Tibial nerve (tissue), 4 donors: ENCODE measurements around the gene SAPCD1. TPM values are rescaled to one million over a fixed set of nuclear protein-coding genes. Genes with fewer than 3 reads are reported as not detected.

Experiments used
- DNase-seq, 2 donors: peaks; one replicate each; pipeline ENCODE4 v3.0.0-alpha.2; 2019; ENCODE audit warnings: low spot score in 2 of 2
- H3K27ac ChIP-seq, 4 donors: fragments of 200-600 bp; sonication (generic) in 3 of 4; one replicate each; pipeline ENCODE4 v1.5.1; 2017 to 2019; ENCODE audit warnings: mild to moderate bottlenecking in 1 of 4
- H3K27me3 ChIP-seq, 2 donors: fragments of 200-600 bp; sonication (generic) in 1 of 2; one replicate each; pipeline versions ENCODE4 v1.5.1 to v1.6.0; 2017 to 2019
- H3K36me3 ChIP-seq, 3 donors: fragments of 200-600 bp; sonication (generic); one replicate each; pipeline ENCODE4 v1.5.1; 2018 to 2019
- H3K4me1 ChIP-seq, 4 donors: fragments of 200-600 bp; sonication (generic) in 3 of 4; one replicate each; pipeline ENCODE4 v1.5.1; 2017 to 2019
- H3K4me3 ChIP-seq, 4 donors: fragments of 200-600 bp; sonication (generic) in 3 of 4; one replicate each; pipeline ENCODE4 v1.5.1; 2017 to 2019; ENCODE audit warnings: mild to moderate bottlenecking in 1 of 4, moderate library complexity in 1 of 4
- H3K9me3 ChIP-seq, 4 donors: fragments of 200-600 bp; sonication (generic) in 3 of 4; one replicate each; pipeline ENCODE4 v1.5.1; 2017 to 2019
- EP300 ChIP-seq, 2 donors: sonication (generic); formaldehyde crosslinking; IDR thresholded peaks; one replicate each; pipeline ENCODE4 v1.6.1; 2017; ENCODE audit warnings: antibody characterized with exemption in 2 of 2, mild to moderate bottlenecking in 1 of 2
- POLR2A ChIP-seq, 2 donors: fragments of 450-650 bp; IDR thresholded peaks; one replicate each; pipeline ENCODE4 v1.6.1; 2017; ENCODE audit warnings: antibody characterized with exemption in 2 of 2, mild to moderate bottlenecking in 2 of 2, moderate library complexity in 2 of 2
- WGBS, 2 donors: methylation state at CpG; one replicate each; pipeline ENCODE4 v1.1.5; 2018; 5-methylcytosine and 5-hydroxymethylcytosine counted together
- total RNA-seq, 4 donors: library from RNA; depleted of rRNA; stranded (reverse); fragments of >200 nt; gene quantifications; one replicate each; pipeline ENCODE4 v1.1.0, GENCODE V29; 2016
- TF ChIP-seq, protein P1 (sequence below), 5 experiments: fragments of 200-600 bp in 3 of 5; fragments of 450-650 bp in 2 of 5; sonication (generic) in 3 of 5; IDR thresholded peaks; one replicate each; pipeline ENCODE4 v1.5.1; 2016 to 2019; ENCODE audit warnings: antibody characterized with exemption in 5 of 5, mild to moderate bottlenecking in 3 of 5, moderate library complexity in 2 of 5

The SAPCD1 gene
- total RNA-seq, 4 donors from 2014 or later = 1.5 to 5.5 (median 4.8) TPM; not detected in 1

DNA sequence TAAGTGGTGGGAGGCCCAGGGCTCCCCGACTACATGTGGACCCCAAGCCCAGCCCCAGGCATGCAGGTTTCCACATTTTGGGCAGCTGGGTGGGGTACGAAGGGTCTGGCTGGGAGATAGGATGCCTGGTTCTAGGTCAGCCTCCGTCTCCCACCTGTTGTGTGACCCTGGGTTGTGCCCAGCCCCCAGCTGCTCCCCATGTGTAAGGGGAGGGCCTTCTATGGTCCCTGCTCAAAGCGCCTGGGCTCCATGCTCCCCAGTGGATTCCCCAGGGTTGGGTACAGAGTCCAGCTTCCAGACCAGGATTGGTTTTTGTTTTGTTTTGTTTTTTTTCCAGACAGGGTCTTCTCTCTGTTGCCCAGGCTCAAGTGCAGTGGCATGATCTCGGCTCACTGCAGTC, 15.7 kb downstream of the SAPCD1 start:
- no peaks in the 10 kb centered on the region for H3K27me3 ChIP-seq
- no peaks in the 10 kb centered on the region for H3K9me3 ChIP-seq
- no peak overlapping the region for H3K4me3 ChIP-seq
- no peak overlapping the region for H3K27ac ChIP-seq
- DNase-seq = no peak
- 89% methylated on average over 5 of the region's 5 CpGs for WGBS, 2 donors
- H3K4me1 ChIP-seq = peaks cover 0 to 10% (median 9%) of the 10 kb centered on the region in 4 donors
- H3K36me3 ChIP-seq = peaks cover 0 to 56% (median 21%) of the 10 kb centered on the region in 3 donors
- TF ChIP-seq POLR2A (IDR thresholded peaks at IDR 0.05) (no peak), EP300 (IDR thresholded peaks at IDR 0.05) (no peak)
- TF ChIP-seq, protein P1, sequence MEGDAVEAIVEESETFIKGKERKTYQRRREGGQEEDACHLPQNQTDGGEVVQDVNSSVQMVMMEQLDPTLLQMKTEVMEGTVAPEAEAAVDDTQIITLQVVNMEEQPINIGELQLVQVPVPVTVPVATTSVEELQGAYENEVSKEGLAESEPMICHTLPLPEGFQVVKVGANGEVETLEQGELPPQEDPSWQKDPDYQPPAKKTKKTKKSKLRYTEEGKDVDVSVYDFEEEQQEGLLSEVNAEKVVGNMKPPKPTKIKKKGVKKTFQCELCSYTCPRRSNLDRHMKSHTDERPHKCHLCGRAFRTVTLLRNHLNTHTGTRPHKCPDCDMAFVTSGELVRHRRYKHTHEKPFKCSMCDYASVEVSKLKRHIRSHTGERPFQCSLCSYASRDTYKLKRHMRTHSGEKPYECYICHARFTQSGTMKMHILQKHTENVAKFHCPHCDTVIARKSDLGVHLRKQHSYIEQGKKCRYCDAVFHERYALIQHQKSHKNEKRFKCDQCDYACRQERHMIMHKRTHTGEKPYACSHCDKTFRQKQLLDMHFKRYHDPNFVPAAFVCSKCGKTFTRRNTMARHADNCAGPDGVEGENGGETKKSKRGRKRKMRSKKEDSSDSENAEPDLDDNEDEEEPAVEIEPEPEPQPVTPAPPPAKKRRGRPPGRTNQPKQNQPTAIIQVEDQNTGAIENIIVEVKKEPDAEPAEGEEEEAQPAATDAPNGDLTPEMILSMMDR (IDR thresholded peaks at IDR 0.05) = no peak

DNA sequence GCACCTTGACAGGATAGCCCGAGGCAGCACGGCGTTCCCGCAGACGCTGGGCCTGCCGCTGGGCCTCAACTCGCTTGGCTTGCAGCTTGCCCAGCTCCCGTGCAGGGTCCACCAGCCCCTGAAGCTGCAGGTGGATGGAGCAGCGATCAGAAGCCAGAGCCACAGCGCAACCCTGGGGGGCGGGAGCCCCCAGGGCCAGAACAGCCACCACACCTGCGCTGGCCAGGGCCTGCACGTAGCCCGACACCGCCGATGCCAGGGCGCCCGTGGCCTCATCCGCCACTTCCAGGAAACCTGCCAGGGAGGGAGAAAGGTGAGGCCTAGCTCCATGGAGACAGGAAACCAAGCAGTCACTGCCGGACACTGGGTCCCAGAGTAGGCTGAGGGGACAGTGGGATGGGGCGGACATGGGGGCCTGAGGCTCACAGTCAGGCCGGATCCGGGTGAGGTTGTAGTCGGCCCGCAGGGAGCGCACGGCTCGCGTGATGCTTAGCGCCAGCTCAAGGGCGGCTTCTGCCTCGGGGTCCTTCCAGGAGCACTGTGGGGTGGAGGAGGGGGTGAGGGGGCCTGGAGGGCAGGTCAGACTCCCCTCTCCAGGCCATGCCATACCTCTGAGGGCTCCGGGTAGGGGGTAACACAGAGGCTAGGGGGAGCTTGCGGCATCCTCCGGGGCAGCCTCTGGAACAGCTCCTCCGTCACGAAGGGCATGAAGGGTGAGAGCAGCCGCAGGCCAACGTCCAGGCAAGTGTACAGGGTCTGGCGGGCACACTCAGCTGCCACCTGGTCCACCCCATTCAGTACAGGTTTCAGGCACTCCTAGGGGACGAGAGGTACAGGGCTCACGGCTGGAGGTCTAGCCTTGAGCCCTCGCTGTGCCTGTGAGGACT, 16.8 kb downstream of the SAPCD1 start:
- Histone ChIP-seq H3K4me1 (peaks cover 0 to 10% (median 9%) of the 10 kb centered on the region in 4 donors), H3K36me3 (peaks cover 0 to 66% (median 23%) of the 10 kb centered on the region in 3 donors), H3K4me3 (no peak overlapping the region), H3K9me3 (no peaks in the 10 kb centered on the region), H3K27ac (no peak overlapping the region), H3K27me3 (no peaks in the 10 kb centered on the region)
- no peak for DNase-seq
- TF ChIP-seq POLR2A (IDR thresholded peaks at IDR 0.05) = no peak
- TF ChIP-seq, protein P1 (IDR thresholded peaks at IDR 0.05) = no peak
- TF ChIP-seq EP300 (IDR thresholded peaks at IDR 0.05) = no peak
- 90 to 91% methylated on average over 32 to 35 of the region's 43 CpGs for WGBS, 2 donors

DNA sequence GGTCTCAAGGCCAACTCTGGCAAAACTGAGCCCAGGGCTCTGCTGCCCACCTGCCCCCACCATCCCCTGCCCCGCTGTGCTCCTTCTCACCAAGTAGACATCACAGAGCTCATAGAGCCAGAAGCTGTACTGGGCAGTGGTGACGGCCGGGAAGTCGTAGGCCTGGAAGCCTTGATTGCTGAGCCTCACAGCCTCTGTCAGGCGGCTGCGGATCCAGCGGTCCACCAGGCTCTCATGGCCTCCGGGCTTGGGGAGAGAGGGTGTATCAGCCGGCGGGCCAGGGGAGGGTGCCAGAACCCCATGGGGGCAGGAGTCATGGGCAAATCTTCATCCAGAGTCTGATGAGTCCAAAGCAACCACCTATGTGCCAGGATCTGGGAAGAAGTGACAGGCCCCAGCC, 17.5 kb downstream of the SAPCD1 start:
- WGBS, 2 donors = 83 to 96% methylated on average over 9 to 10 of the region's 10 CpGs

DNA sequence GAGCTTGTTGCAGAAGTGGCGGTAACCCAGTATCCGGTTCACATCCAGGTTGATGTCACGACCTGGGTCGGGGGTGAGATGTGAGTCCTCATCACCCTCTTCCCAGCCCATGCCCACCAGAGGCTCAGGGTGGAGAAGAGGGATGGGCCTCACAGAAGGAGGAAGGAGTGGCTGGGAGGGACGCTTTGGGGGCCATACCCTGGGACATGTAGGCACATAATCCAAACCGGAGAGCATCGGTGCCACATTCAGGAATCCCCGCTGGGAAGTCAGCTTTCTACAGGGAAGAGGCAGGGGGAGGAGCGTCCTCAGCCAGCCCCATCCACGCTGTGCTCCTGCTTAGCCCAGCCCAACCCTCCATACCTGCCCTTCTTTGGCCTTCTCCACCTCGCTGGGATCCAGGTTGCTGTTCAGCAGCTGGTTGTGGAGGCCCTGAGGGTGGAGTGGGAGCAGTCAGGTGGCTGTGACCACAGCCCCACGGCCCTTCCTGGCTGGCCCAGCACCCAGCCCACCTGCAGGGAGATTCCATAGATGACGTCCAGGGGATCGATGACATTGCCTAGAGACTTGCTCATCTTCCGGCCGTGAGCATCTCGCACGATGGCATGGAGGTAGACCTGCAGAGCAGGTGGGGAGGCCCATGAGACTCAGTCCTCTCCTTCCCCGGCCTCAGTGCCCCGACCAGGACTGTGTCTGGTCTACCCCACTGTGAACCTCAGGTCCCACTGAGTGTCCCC, 18.2 kb downstream of the SAPCD1 start:
- TF ChIP-seq EP300 (IDR thresholded peaks at IDR 0.05) (no peak), POLR2A (IDR thresholded peaks at IDR 0.05) (no peak)
- TF ChIP-seq, protein P1 (IDR thresholded peaks at IDR 0.05) = no peak
- peaks cover 0 to 10% (median 9%) of the 10 kb centered on the region in 4 donors for H3K4me1 ChIP-seq
- H3K9me3 ChIP-seq = no peaks in the 10 kb centered on the region
- WGBS, 2 donors = 87 to 93% methylated on average over 14 to 16 of the region's 20 CpGs
- no peak overlapping the region for H3K27ac ChIP-seq
- H3K27me3 ChIP-seq = no peaks in the 10 kb centered on the region
- peaks cover 0 to 81% (median 28%) of the 10 kb centered on the region in 3 donors for H3K36me3 ChIP-seq
- no peak overlapping the region for H3K4me3 ChIP-seq
- DNase-seq = no peak

More for the DNA sequence above, 17.5 kb downstream of the SAPCD1 start:
- Histone ChIP-seq H3K9me3 (no peaks in the 10 kb centered on the region), H3K4me3 (no peak overlapping the region), H3K36me3 (peaks cover 0 to 73% (median 23%) of the 10 kb centered on the region in 3 donors), H3K4me1 (peaks cover 0 to 10% (median 9%) of the 10 kb centered on the region in 4 donors), H3K27ac (no peak overlapping the region), H3K27me3 (no peaks in the 10 kb centered on the region)
- TF ChIP-seq, protein P1 (IDR thresholded peaks at IDR 0.05) = no peak
- no peak for DNase-seq
